ENCODE results near the gene PNKD.
A peak's percentile ranks its signal among the peaks of the same experiment; 100 is the strongest.

The PNKD gene

DNA sequence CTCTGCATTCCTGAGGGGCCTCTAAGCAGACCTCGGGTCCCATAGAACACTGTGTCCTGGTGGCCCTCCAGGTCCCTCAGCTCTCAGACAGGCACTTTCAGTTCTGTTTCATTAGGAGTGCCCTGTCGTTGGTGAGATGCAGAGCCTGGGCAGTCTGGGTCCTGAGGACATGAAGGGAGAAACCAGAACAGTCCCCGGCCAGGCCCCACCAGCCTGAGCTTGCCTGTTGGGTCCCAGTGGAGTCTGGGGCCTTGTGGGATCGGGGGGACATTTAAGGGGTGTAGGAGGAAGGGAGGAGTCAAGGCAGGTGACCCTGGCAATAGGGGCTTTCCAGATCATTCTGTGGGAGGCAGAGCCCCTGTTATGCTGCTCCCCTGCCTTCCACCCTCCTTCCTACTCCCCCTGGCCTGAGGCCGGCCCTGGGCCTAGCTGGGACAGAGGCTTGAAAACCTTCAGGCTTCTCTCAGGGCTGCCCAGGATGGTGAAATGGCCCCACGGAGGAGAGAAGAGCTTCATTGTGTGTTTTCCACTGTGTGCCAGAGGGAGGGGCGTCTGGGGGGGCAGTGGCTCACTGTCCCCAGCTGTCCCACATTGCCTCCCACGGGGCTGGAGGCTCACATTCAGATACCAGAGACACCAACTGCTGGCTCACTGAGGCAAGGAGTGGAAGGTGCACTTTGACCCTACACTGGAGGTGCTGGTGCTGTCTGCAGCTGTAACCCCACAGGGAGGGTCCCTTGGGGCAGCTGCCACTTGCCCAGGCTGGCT lies 59.7 kb downstream of the PNKD start:
- DNase-seq (ENCODE audit: extremely low read depth, insufficient read length), result peak; percentile 79
- no peak overlapping the region for H3K4me3 ChIP-seq (replicated peaks; ENCODE audit: low read depth, low read length)
- TF ChIP-seq, protein P1, sequence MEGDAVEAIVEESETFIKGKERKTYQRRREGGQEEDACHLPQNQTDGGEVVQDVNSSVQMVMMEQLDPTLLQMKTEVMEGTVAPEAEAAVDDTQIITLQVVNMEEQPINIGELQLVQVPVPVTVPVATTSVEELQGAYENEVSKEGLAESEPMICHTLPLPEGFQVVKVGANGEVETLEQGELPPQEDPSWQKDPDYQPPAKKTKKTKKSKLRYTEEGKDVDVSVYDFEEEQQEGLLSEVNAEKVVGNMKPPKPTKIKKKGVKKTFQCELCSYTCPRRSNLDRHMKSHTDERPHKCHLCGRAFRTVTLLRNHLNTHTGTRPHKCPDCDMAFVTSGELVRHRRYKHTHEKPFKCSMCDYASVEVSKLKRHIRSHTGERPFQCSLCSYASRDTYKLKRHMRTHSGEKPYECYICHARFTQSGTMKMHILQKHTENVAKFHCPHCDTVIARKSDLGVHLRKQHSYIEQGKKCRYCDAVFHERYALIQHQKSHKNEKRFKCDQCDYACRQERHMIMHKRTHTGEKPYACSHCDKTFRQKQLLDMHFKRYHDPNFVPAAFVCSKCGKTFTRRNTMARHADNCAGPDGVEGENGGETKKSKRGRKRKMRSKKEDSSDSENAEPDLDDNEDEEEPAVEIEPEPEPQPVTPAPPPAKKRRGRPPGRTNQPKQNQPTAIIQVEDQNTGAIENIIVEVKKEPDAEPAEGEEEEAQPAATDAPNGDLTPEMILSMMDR (IDR thresholded peaks at IDR 0.05; ENCODE audit: insufficient read depth, low read length, poor library complexity, severe bottlenecking), result no peak

GRCh38 chr2:218331745-218332144 lies 61.4 kb downstream of the PNKD start:
- H3K4me3 ChIP-seq (replicated peaks; ENCODE audit: low read depth, low read length), result no peak overlapping the region
- H3K27me3 ChIP-seq (replicated peaks; ENCODE audit: control insufficient read depth, insufficient read depth, low read length), result no peaks in the 10 kb centered on the region
- no peaks in the 10 kb centered on the region for H3K36me3 ChIP-seq (ENCODE audit: control insufficient read depth, insufficient read depth, low read length)
- DNase-seq (ENCODE audit: extremely low read depth, insufficient read length), result no peak
- TF ChIP-seq, protein P1 (IDR thresholded peaks at IDR 0.05; ENCODE audit: insufficient read depth, low read length, poor library complexity, severe bottlenecking), result no peak

More for the DNA sequence above, 59.7 kb downstream of the PNKD start:
- H3K36me3 ChIP-seq (ENCODE audit: control insufficient read depth, insufficient read depth, low read length), result no peaks in the 10 kb centered on the region
- H3K27me3 ChIP-seq (replicated peaks; ENCODE audit: control insufficient read depth, insufficient read depth, low read length), result no peaks in the 10 kb centered on the region

DNA sequence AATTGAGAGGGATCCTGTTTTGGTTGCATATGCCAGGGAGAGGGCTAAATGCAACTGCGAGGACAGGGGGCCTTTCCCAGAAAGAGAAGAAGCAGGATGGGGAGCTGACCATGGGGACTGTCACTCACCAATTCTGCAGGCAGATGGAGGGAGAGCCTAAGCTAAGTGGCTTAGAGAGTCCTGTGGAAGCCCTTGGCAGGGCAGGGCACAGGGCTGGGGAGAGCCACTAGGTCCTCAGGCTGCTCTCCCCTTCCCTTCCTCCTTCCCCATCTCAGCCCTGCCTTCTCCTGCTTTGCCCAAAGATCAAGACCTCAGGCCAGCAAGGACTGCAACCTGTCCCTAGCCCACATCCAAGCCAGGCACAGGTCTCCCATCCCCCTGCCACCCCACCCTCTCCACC lies 62.0 kb downstream of the PNKD start:
- TF ChIP-seq, protein P1 (IDR thresholded peaks at IDR 0.05; ENCODE audit: insufficient read depth, low read length, poor library complexity, severe bottlenecking), result no peak
- DNase-seq (ENCODE audit: extremely low read depth, insufficient read length), result peak; percentile 42
- no peak overlapping the region for H3K4me3 ChIP-seq (replicated peaks; ENCODE audit: low read depth, low read length)
- H3K36me3 ChIP-seq (ENCODE audit: control insufficient read depth, insufficient read depth, low read length), result no peaks in the 10 kb centered on the region
- no peaks in the 10 kb centered on the region for H3K27me3 ChIP-seq (replicated peaks; ENCODE audit: control insufficient read depth, insufficient read depth, low read length)

DNA sequence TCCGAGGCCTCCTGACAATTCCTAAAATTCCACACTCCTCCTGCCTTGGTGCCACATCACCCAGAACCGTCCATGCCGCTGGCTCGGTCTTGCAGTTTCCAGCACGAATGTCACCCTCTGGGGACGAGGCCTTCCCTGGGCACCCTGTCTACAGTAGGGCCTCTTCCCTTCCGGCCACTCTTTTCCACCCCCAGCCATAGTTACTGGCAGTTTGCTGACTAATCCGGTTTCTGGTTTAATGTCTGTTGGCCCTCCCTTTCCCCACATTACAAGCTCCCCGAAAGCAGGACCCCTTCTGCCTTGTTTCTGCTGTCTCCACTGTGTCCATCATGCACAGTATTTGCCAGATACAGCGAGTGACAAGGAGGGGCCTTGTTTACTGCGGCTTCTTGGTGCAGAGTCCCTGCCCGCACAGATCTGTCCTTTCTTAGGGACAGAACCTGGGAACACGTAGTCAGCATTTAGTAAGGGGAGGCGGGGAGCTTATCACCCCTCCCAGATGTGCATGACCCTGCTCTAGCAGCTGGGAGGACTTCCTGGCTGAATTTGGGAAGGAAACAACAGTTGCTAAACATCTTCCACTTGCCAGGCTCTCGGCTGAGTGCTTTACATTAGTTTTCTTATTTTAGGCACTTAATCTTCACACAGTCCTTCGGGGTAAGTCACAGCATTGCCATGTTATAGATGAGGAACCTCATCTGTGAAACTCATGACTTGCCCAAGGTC lies 62.8 kb downstream of the PNKD start:
- Histone ChIP-seq H3K27me3 (replicated peaks; ENCODE audit: control insufficient read depth, insufficient read depth, low read length) (no peaks in the 10 kb centered on the region), H3K36me3 (ENCODE audit: control insufficient read depth, insufficient read depth, low read length) (no peaks in the 10 kb centered on the region), H3K4me3 (replicated peaks; ENCODE audit: low read depth, low read length) (no peak overlapping the region)
- DNase-seq (ENCODE audit: extremely low read depth, insufficient read length), result peak; percentile 49
- TF ChIP-seq, protein P1 (IDR thresholded peaks at IDR 0.05; ENCODE audit: insufficient read depth, low read length, poor library complexity, severe bottlenecking), result no peak

- TF ChIP-seq, protein P1 (IDR thresholded peaks at IDR 0.05; ENCODE audit: insufficient read depth, low read length, poor library complexity, severe bottlenecking), result no peak
- Histone ChIP-seq H3K4me3 (replicated peaks; ENCODE audit: low read depth, low read length) (no peak overlapping the region), H3K36me3 (ENCODE audit: control insufficient read depth, insufficient read depth, low read length) (no peaks in the 10 kb centered on the region), H3K27me3 (replicated peaks; ENCODE audit: control insufficient read depth, insufficient read depth, low read length) (no peaks in the 10 kb centered on the region)
- DNase-seq (ENCODE audit: extremely low read depth, insufficient read length), result peak; percentile 52
Measured at GRCh38 chr2:218334531-218334930, 64.2 kb downstream of the PNKD start.

Data from GM06990 (cell line).